ENCODE measurements around the gene DAPK2. TPM values are rescaled to one million over a fixed set of nuclear protein-coding genes. Genes with fewer than 3 reads are reported as not detected.

DAPK2 gene
- total and polyA plus RNA-seq, 12 donors = 20.8 to 62.6 (median 38.5) TPM

GRCh38 chr15:63998489-63998888 is 47.8 kb downstream of the DAPK2 start:
- Histone ChIP-seq H3K27ac (peak overlapping the region in 8 of 10 donors; percentile 3 to 69 (median 53)), H3K4me1 (peaks cover 17 to 62% (median 46%) of the 10 kb centered on the region in 9 donors), H3K27me3 (no peaks in the 10 kb centered on the region), H3K36me3 (no peaks in the 10 kb centered on the region), H3K4me3 (no peak overlapping the region), H3K9me3 (no peaks in the 10 kb centered on the region)
- no peak for DNase-seq
- 26 to 28% methylated on average over 8 of the region's 8 CpGs for WGBS, 2 donors
- no peak for TF ChIP-seq CTCF (IDR thresholded peaks at IDR 0.05)
- ATAC-seq = peak in 7 of 8 donors; percentile 31 to 65 (median 50)
- intact Hi-C loops (cut with DNase I) = no loop called here

- Histone ChIP-seq H3K36me3 (no peaks in the 10 kb centered on the region), H3K27me3 (no peaks in the 10 kb centered on the region), H3K4me1 (peaks cover 17 to 64% (median 46%) of the 10 kb centered on the region in 9 donors), H3K9me3 (no peaks in the 10 kb centered on the region), H3K27ac (peak overlapping the region in 8 of 10 donors; percentile 3 to 69 (median 53)), H3K4me3 (no peak overlapping the region)
- intact Hi-C loops (cut with DNase I) = no loop called here
- ATAC-seq (peak in 6 of 8 donors; percentile 12 to 35 (median 20)), DNase-seq (no peak)
- WGBS, 2 donors = 89 to 94% methylated on average over 4 of the region's 4 CpGs
- TF ChIP-seq CTCF (IDR thresholded peaks at IDR 0.05) = no peak
These were observed 48.4 kb downstream of the DAPK2 start for GRCh38 chr15:63997715-63998442.

- no peaks in the 10 kb centered on the region for H3K27me3 ChIP-seq
- peak overlapping the region in 1 of 10 donors; percentile 45 for H3K27ac ChIP-seq
- DNase-seq (no peak), ATAC-seq (peak in 1 of 8 donors; percentile 27)
- H3K36me3 ChIP-seq = no peaks in the 10 kb centered on the region
- H3K4me3 ChIP-seq = no peak overlapping the region
- no peaks in the 10 kb centered on the region for H3K9me3 ChIP-seq
- H3K4me1 ChIP-seq = peaks cover 24 to 74% (median 56%) of the 10 kb centered on the region in 9 donors
- TF ChIP-seq CTCF (IDR thresholded peaks at IDR 0.05) = no peak
- 89 to 94% methylated on average over 4 of the region's 4 CpGs for WGBS, 2 donors
- intact Hi-C loops (cut with DNase I) = no loop called here
These were observed 49.4 kb downstream of the DAPK2 start for GRCh38 chr15:63996794-63997357.

GRCh38 chr15:63995789-63996188 is 50.5 kb downstream of the DAPK2 start:
- Histone ChIP-seq H3K36me3 (no peaks in the 10 kb centered on the region), H3K27ac (no peak overlapping the region), H3K4me1 (peaks cover 33 to 80% (median 65%) of the 10 kb centered on the region in 9 donors), H3K9me3 (no peaks in the 10 kb centered on the region), H3K27me3 (no peaks in the 10 kb centered on the region), H3K4me3 (no peak overlapping the region)
- ATAC-seq = no peak
- TF ChIP-seq CTCF (IDR thresholded peaks at IDR 0.05) = no peak
- WGBS, 2 donors = 92 to 100% methylated on average over 1 of the region's 1 CpG
- no peak for DNase-seq
- intact Hi-C loops (cut with DNase I) = no loop called here
